ENCODE data around the gene PTPRG.

DNA sequence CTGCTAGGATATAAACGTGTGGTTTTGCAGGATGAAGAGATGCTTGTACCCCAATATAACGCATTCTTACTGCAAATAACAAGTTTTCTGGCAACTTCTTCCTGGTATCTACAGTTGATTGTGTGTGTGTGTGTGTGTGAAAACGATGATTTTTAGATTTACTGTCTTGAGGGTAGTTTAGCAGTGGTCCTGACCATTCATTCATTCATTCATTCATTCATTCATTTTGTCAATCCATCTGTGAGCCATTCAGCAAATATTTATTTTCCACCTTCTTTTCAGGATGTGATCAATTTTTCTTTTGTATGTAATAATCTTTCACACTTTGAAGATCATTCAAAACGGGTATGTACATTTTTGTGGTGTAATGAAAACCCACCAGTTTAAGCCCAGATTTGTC is 250.7 kb downstream of the PTPRG start:
- TF ChIP-seq, protein P1, sequence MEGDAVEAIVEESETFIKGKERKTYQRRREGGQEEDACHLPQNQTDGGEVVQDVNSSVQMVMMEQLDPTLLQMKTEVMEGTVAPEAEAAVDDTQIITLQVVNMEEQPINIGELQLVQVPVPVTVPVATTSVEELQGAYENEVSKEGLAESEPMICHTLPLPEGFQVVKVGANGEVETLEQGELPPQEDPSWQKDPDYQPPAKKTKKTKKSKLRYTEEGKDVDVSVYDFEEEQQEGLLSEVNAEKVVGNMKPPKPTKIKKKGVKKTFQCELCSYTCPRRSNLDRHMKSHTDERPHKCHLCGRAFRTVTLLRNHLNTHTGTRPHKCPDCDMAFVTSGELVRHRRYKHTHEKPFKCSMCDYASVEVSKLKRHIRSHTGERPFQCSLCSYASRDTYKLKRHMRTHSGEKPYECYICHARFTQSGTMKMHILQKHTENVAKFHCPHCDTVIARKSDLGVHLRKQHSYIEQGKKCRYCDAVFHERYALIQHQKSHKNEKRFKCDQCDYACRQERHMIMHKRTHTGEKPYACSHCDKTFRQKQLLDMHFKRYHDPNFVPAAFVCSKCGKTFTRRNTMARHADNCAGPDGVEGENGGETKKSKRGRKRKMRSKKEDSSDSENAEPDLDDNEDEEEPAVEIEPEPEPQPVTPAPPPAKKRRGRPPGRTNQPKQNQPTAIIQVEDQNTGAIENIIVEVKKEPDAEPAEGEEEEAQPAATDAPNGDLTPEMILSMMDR (IDR thresholded peaks at IDR 0.05), result no peak
- no peak for TF ChIP-seq POLR2AphosphoS5 (IDR thresholded peaks at IDR 0.05)

Data from suprapubic skin (tissue), 3 donors.